Measurements from ENCODE around the gene FOXB2.

Gene FOXB2

GRCh38 chr9:77013206-77013931 lies 6.1 kb upstream of the FOXB2 start:
- no peaks in the 10 kb centered on the region for H3K36me3 ChIP-seq (replicated peaks in 1 of 2; ENCODE audit: control insufficient read depth in 2 of 2, insufficient read depth in 2 of 2, low read length in 2 of 2)
- no peak overlapping the region for H3K9ac ChIP-seq (ENCODE audit: low read depth, low read length, poor library complexity)
- H3K4me3 ChIP-seq (ENCODE audit: low read length in 2 of 2), result no peak overlapping the region
- no peak overlapping the region for H4K91ac ChIP-seq (ENCODE audit: low read depth, low read length, poor library complexity)
- peaks cover 5 to 12% of the 10 kb centered on the region in 2 donors for H3K4me1 ChIP-seq (ENCODE audit: control insufficient read depth in 2 of 2, insufficient read depth in 1 of 2, low read depth in 1 of 2, low read length in 2 of 2)
- H3K27ac ChIP-seq (replicated peaks; ENCODE audit: low read length), result no peak overlapping the region
- no peak overlapping the region for H2AFZ ChIP-seq (ENCODE audit: low read length)
- no peak overlapping the region for H3K23ac ChIP-seq (ENCODE audit: low read depth, low read length, poor library complexity)
- no peak overlapping the region for H3K14ac ChIP-seq (ENCODE audit: low read length)
- H3K4me2 ChIP-seq (ENCODE audit: insufficient read depth, low read length, poor library complexity, severe bottlenecking), result no peak overlapping the region
- no peak overlapping the region for H2BK15ac ChIP-seq (ENCODE audit: low read length)
- peaks cover 43 to 88% (median 75%) of the 10 kb centered on the region in 3 experiments for H3K27me3 ChIP-seq (ENCODE audit: control insufficient read depth in 3 of 3, insufficient read depth in 3 of 3, low read depth in 1 of 3, low read length in 3 of 3)
- no peak for DNase-seq (ENCODE audit: low spot score)
- H2BK12ac ChIP-seq (ENCODE audit: low read length), result no peak overlapping the region
- no CpG with 5 or more reads among the region's 21 CpGs for WGBS, 2 donors (ENCODE audit: extremely low coverage in 2 of 2, insufficient read length in 2 of 2, insufficient replicate concordance in 1 of 2)
- no peak overlapping the region for H3K18ac ChIP-seq (ENCODE audit: low read length)
- no peak overlapping the region for H2BK5ac ChIP-seq (ENCODE audit: low read length)
- no peaks in the 10 kb centered on the region for H3K9me3 ChIP-seq (replicated peaks in 1 of 2; ENCODE audit: control insufficient read depth in 2 of 2, insufficient read depth in 1 of 2, low read depth in 1 of 2, low read length in 2 of 2)
- H3K79me1 ChIP-seq (ENCODE audit: low read depth, low read length), result peaks cover 1% of the 10 kb centered on the region
- H3K4ac ChIP-seq (ENCODE audit: low read length), result no peak overlapping the region
- H2AK5ac ChIP-seq (ENCODE audit: low read depth, low read length), result no peak overlapping the region
- no peak overlapping the region for H2BK120ac ChIP-seq (ENCODE audit: low read depth, low read length)
- no peak overlapping the region for H4K8ac ChIP-seq (ENCODE audit: low read depth, low read length)

- peak; percentile 21 for DNase-seq (ENCODE audit: low spot score)
- no peak overlapping the region for H4K8ac ChIP-seq (ENCODE audit: low read depth, low read length)
- no peak overlapping the region for H3K4ac ChIP-seq (ENCODE audit: low read length)
- H3K18ac ChIP-seq (ENCODE audit: low read length), result peak overlapping the region; percentile 15
- no peaks in the 10 kb centered on the region for H3K36me3 ChIP-seq (replicated peaks in 1 of 2; ENCODE audit: control insufficient read depth in 2 of 2, insufficient read depth in 2 of 2, low read length in 2 of 2)
- H3K4me1 ChIP-seq (ENCODE audit: control insufficient read depth in 2 of 2, insufficient read depth in 1 of 2, low read depth in 1 of 2, low read length in 2 of 2), result peaks cover 5 to 12% of the 10 kb centered on the region in 2 donors
- peaks cover 1% of the 10 kb centered on the region for H3K79me1 ChIP-seq (ENCODE audit: low read depth, low read length)
- no peak overlapping the region for H3K4me3 ChIP-seq (ENCODE audit: low read length in 2 of 2)
- H2BK120ac ChIP-seq (ENCODE audit: low read depth, low read length), result no peak overlapping the region
- H2AK5ac ChIP-seq (ENCODE audit: low read depth, low read length), result no peak overlapping the region
- H3K9ac ChIP-seq (ENCODE audit: low read depth, low read length, poor library complexity), result no peak overlapping the region
- H2AFZ ChIP-seq (ENCODE audit: low read length), result peak overlapping the region; percentile 18
- no peak overlapping the region for H4K91ac ChIP-seq (ENCODE audit: low read depth, low read length, poor library complexity)
- peaks cover 47 to 91% (median 82%) of the 10 kb centered on the region in 3 experiments for H3K27me3 ChIP-seq (ENCODE audit: control insufficient read depth in 3 of 3, insufficient read depth in 3 of 3, low read depth in 1 of 3, low read length in 3 of 3)
- H3K23ac ChIP-seq (ENCODE audit: low read depth, low read length, poor library complexity), result no peak overlapping the region
- no peak overlapping the region for H2BK12ac ChIP-seq (ENCODE audit: low read length)
- no peak overlapping the region for H3K4me2 ChIP-seq (ENCODE audit: insufficient read depth, low read length, poor library complexity, severe bottlenecking)
- WGBS, 2 donors (ENCODE audit: extremely low coverage in 2 of 2, insufficient read length in 2 of 2, insufficient replicate concordance in 1 of 2), result no CpG with 5 or more reads among the region's 46 CpGs
- H3K27ac ChIP-seq (replicated peaks; ENCODE audit: low read length), result no peak overlapping the region
- no peaks in the 10 kb centered on the region for H3K9me3 ChIP-seq (replicated peaks in 1 of 2; ENCODE audit: control insufficient read depth in 2 of 2, insufficient read depth in 1 of 2, low read depth in 1 of 2, low read length in 2 of 2)
- H3K14ac ChIP-seq (ENCODE audit: low read length), result no peak overlapping the region
- no peak overlapping the region for H2BK15ac ChIP-seq (ENCODE audit: low read length)
- H2BK5ac ChIP-seq (ENCODE audit: low read length), result no peak overlapping the region
Measured at GRCh38 chr9:77013932-77014596, 5.4 kb upstream of the FOXB2 start.

- Histone ChIP-seq H3K4me1 (ENCODE audit: control insufficient read depth in 2 of 2, insufficient read depth in 1 of 2, low read depth in 1 of 2, low read length in 2 of 2) (peaks cover 5 to 12% of the 10 kb centered on the region in 2 donors), H3K4me2 (ENCODE audit: insufficient read depth, low read length, poor library complexity, severe bottlenecking) (no peak overlapping the region), H4K8ac (ENCODE audit: low read depth, low read length) (no peak overlapping the region), H3K14ac (ENCODE audit: low read length) (no peak overlapping the region), H3K4ac (ENCODE audit: low read length) (no peak overlapping the region), H2AK5ac (ENCODE audit: low read depth, low read length) (no peak overlapping the region), H4K91ac (ENCODE audit: low read depth, low read length, poor library complexity) (no peak overlapping the region), H3K36me3 (replicated peaks in 1 of 2; ENCODE audit: control insufficient read depth in 2 of 2, insufficient read depth in 2 of 2, low read length in 2 of 2) (no peaks in the 10 kb centered on the region), H3K79me1 (ENCODE audit: low read depth, low read length) (peaks cover 1% of the 10 kb centered on the region), H2AFZ (ENCODE audit: low read length) (peak overlapping the region; percentile 52), H3K27ac (replicated peaks; ENCODE audit: low read length) (no peak overlapping the region), H3K27me3 (ENCODE audit: control insufficient read depth in 3 of 3, insufficient read depth in 3 of 3, low read depth in 1 of 3, low read length in 3 of 3) (peaks cover 54 to 97% (median 88%) of the 10 kb centered on the region in 3 experiments), H2BK5ac (ENCODE audit: low read length) (no peak overlapping the region), H2BK120ac (ENCODE audit: low read depth, low read length) (no peak overlapping the region), H2BK12ac (ENCODE audit: low read length) (no peak overlapping the region), H3K4me3 (ENCODE audit: low read length in 2 of 2) (no peak overlapping the region), H2BK15ac (ENCODE audit: low read length) (no peak overlapping the region), H3K23ac (ENCODE audit: low read depth, low read length, poor library complexity) (no peak overlapping the region), H3K18ac (ENCODE audit: low read length) (no peak overlapping the region), H3K9me3 (replicated peaks in 1 of 2; ENCODE audit: control insufficient read depth in 2 of 2, insufficient read depth in 1 of 2, low read depth in 1 of 2, low read length in 2 of 2) (no peaks in the 10 kb centered on the region), H3K9ac (ENCODE audit: low read depth, low read length, poor library complexity) (no peak overlapping the region)
- no CpG with 5 or more reads among the region's 38 CpGs for WGBS, 2 donors (ENCODE audit: extremely low coverage in 2 of 2, insufficient read length in 2 of 2, insufficient replicate concordance in 1 of 2)
- peak; percentile 26 for DNase-seq (ENCODE audit: low spot score)
Measured at GRCh38 chr9:77014597-77015263, 4.7 kb upstream of the FOXB2 start.

All from neuronal stem cell (in vitro differentiated cells).